Muscle layer of duodenum (tissue), 2 donors: Measurements from ENCODE around the gene SPCS3.

Experiments
- H3K27ac ChIP-seq: one replicate; pipeline ENCODE4 v1.7.0; 2013; ENCODE audit warnings: mild to moderate bottlenecking, low read length
- H3K27me3 ChIP-seq: one replicate; pipeline ENCODE4 v1.7.0; 2013; ENCODE audit warnings: low read depth, mild to moderate bottlenecking, control low read depth, low read length
- H3K36me3 ChIP-seq, 2 donors: one replicate each; pipeline ENCODE4 v1.7.0; 2013; ENCODE audit warnings: low read length in 2 of 2, control low read depth in 1 of 2, mild to moderate bottlenecking in 1 of 2; ENCODE audit not compliant: insufficient read depth in 2 of 2, control insufficient read depth in 1 of 2
- H3K4me1 ChIP-seq, 2 donors: one replicate each; pipeline ENCODE4 v1.7.0; 2013; ENCODE audit warnings: low read length in 2 of 2, mild to moderate bottlenecking in 2 of 2, control low read depth in 1 of 2, moderate library complexity in 1 of 2; ENCODE audit not compliant: insufficient read depth in 2 of 2, control insufficient read depth in 1 of 2
- H3K4me3 ChIP-seq, 2 donors: one replicate each; pipeline ENCODE4 v1.7.0; 2013; ENCODE audit warnings: low read length in 2 of 2, low read depth in 1 of 2, mild to moderate bottlenecking in 1 of 2
- H3K9me3 ChIP-seq, 2 donors: one replicate each; pipeline ENCODE4 v1.7.0; 2013; ENCODE audit warnings: low read length in 2 of 2, control low read depth in 1 of 2, mild to moderate bottlenecking in 1 of 2; ENCODE audit not compliant: control insufficient read depth in 1 of 2
- donor health status: healthy.

The SPCS3 gene

DNA sequence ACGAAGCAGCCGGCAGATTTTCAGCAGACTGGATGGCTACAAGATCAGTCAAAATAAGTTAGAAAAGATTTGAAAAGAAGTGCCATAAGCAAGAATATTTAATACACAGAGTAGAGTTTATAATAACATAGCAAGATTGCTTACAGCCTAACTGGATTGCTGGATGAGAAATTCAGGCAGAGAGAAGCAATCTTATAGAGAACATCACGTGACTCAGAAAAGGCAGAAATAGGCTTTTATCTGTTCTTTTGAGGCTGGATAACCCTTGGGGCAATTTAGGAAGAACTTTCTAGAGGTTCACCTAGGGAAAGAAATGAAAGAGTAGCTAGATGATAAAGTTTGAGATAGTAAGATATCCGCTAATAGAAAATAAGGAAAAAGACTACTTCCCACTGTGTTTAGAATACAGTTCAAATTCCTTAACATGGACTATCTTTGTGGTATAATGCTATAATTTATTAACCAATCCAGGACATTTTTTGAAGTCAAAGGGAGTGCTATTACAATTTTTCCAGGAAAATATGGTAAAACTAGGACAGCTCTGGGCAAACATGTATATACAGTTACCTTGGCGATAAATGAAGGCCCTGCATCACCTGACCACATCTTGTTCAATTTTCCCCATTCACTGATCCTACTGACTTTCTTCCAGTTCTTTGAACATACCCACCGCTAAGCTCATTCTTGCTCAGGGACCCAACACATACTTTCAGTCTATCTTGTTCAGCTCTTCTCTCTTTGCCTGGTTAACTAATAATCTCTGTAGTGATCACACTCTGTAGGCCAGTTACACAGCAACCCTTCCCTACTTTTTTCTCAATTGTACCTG lies 12.7 kb upstream of the SPCS3 start:
- Histone ChIP-seq H3K27ac (no peak overlapping the region), H3K4me1 (peaks cover 0 to 4% of the 10 kb centered on the region in 2 donors), H3K9me3 (no peaks in the 10 kb centered on the region), H3K4me3 (no peak overlapping the region), H3K27me3 (no peaks in the 10 kb centered on the region), H3K36me3 (no peaks in the 10 kb centered on the region)

DNA sequence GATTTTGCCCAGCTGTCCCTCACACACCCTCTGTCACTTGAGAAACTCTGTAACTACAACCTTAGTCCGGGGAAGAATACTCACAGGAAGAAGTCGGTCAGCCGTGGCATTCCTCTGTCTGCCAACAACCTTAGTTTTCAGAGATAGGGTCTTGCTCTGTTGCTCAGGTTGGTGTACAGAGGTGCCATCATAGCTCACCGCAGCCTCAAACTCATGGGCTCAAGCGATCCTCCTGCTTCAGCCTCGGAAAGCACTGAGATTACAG lies 12.2 kb upstream of the SPCS3 start:
- H3K27me3 ChIP-seq: no peaks in the 10 kb centered on the region
- no peak overlapping the region for H3K4me3 ChIP-seq
- no peaks in the 10 kb centered on the region for H3K36me3 ChIP-seq
- no peak overlapping the region for H3K27ac ChIP-seq
- peaks cover 0 to 3% of the 10 kb centered on the region in 2 donors for H3K4me1 ChIP-seq
- no peaks in the 10 kb centered on the region for H3K9me3 ChIP-seq

DNA sequence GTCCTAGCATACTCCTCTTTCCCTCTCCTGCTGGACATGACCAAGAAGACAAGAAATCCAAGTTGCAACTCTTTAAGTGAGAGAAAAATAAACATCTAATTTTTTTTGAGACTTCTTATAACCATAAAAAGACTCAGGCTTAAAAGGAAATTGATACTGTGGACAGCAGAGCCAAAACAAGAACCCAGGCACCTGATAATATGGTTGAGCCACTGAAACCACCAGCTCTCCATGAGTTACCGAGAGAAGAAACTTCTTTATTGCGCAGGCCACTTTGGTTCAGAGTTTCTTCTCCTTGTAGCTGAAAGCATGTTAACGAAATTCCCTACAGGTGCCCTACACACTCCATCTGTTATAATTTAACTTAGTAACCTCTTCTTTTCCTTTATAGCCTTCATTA lies 11.3 kb upstream of the SPCS3 start:
- Histone ChIP-seq H3K27ac (no peak overlapping the region), H3K36me3 (no peaks in the 10 kb centered on the region), H3K27me3 (no peaks in the 10 kb centered on the region), H3K4me1 (no peaks in the 10 kb centered on the region), H3K9me3 (no peaks in the 10 kb centered on the region), H3K4me3 (no peak overlapping the region)

DNA sequence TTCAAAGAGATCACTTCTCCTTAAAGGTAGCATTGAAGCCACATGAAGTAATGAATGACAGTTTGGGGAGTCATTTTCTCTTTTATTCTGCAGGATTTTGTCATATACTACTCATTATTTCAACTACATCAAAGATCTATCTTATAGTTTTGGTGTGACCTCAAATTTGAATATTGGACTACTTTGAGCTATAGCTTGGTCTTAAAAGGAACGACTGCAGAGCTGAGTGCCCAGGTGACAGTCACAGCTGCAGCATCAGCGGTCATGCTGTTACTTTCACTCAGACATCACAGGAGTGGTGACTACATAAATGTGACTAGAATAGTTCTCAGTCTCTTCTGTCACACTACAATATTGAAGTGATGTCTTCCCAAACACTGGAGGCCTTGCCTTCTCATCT lies 10.7 kb upstream of the SPCS3 start:
- no peaks in the 10 kb centered on the region for H3K4me1 ChIP-seq
- no peak overlapping the region for H3K4me3 ChIP-seq
- H3K9me3 ChIP-seq: no peaks in the 10 kb centered on the region
- H3K36me3 ChIP-seq: no peaks in the 10 kb centered on the region
- H3K27ac ChIP-seq: no peak overlapping the region
- H3K27me3 ChIP-seq: no peaks in the 10 kb centered on the region

DNA sequence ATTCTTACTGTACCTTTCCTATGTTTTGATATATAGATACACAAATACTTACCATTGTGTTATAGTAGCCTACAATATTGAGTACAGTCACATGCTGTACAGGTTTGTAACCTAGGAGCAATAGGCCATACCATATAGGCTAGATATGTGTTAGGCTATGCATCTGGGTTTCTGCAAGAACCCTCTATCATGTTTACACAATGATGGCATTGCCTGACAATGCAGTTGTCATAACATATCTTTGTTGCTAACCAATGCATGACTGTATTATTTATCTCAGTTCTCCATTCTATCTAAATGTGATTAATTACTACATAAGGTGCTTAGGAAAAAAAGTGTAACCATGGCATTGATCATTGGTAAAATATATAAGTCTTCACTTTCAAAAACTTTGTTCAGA lies 10.0 kb upstream of the SPCS3 start:
- no peaks in the 10 kb centered on the region for H3K27me3 ChIP-seq
- H3K36me3 ChIP-seq: no peaks in the 10 kb centered on the region
- no peak overlapping the region for H3K4me3 ChIP-seq
- no peak overlapping the region for H3K27ac ChIP-seq
- no peaks in the 10 kb centered on the region for H3K4me1 ChIP-seq
- H3K9me3 ChIP-seq: no peaks in the 10 kb centered on the region

DNA sequence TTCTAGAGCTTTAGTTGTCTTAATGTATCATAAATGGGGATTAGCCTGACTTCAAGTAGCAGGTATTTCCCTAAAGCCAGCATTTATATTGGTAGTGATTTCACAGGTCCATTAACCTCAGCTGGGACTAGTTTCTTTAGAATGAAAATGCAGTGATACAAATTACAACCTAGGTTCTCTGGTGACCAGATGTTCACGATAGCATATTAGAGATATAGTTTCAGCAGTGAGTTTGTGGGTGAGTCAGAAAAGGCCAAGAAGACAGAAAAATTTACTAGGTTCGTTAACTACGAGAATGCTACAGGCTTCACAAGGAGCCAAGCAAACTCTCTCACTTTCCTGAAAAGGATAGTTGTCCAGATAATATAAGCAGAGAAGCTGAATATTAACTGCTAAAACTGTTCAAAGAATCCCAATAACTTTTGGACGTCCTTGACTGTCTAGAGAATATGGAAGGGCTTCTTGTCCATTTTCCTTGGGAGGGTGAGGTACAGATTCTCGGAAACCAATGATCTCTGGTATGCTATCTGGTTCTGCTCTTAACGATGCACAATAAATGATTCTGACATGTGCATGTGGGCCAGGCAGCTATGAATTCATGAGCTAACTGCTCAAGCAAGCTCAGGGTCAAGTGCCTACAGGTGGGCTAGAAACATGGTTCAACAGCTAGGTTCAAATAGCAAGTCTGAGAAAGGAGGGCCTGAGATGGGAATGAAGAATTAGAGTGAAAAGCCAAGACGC lies 6.0 kb upstream of the SPCS3 start:
- no peak overlapping the region for H3K4me3 ChIP-seq
- H3K27ac ChIP-seq: no peak overlapping the region
- H3K4me1 ChIP-seq: peaks cover 0 to 1% of the 10 kb centered on the region in 2 donors
- no peaks in the 10 kb centered on the region for H3K9me3 ChIP-seq
- H3K36me3 ChIP-seq: no peaks in the 10 kb centered on the region
- H3K27me3 ChIP-seq: no peaks in the 10 kb centered on the region

DNA sequence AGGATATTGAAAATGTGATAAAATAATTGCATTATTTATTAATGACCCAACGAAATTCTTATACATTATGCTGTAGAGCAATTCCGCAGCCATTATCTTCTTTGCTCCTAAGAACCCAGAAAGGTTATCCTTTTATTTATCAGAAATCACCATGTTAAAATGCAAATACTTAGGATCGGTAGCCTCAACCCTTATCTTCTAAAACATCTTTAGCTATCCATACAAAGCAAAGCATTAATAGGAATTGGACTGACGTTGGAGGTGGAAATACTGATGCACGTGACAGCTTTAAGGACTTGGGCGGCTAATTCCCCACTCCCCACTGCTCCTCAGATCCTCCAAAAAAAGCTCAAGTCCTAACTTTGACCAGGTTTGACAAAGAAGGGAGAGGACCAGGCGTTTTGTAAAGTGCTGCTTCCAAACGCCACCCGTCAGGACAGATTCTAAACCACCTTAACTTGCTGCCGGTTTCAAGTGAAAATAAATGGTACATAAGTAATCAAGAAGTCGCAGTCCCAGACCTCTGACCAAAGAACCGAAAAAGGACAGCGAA lies 539 bp upstream of the SPCS3 start:
- H3K27ac ChIP-seq: peak overlapping the region; percentile 98
- H3K4me1 ChIP-seq: peaks cover 3 to 15% of the 10 kb centered on the region in 2 donors
- no peaks in the 10 kb centered on the region for H3K27me3 ChIP-seq
- H3K4me3 ChIP-seq: peak overlapping the region; percentile 79 to 98
- no peaks in the 10 kb centered on the region for H3K9me3 ChIP-seq
- H3K36me3 ChIP-seq: no peaks in the 10 kb centered on the region

DNA sequence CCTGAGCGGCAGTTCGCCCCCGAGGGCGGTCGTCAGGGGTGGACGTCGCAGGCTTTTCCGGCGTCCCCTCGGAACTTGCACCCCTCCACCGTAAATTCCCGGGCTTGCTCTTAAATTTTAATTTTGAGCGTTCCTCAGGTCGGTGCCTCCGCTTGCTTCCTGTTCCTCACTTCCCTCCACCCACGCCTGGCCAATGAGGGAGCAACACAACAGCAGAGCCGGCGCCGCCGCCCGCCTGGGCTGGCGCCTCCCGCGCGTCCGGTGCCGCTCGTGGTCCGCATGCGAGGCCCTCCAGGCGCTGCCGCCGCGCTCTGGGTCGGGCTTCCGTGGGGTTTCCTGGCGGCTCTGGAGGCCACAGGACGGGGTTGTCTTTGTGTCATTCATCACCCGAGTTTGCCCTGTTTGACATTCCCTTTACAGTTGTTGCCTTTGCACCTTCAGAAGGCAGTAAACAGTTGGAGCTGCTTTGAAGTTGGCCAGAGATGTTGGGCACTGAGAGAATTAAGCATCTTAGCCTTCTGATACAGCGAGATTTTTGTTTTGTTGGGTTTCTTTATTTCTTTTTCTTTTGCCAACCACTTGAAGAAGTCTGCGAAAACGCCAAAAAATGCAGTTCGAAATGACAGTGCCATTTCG lies 692 bp downstream of the SPCS3 start:
- H3K4me3 ChIP-seq: peak overlapping the region; percentile 79 to 98
- no peaks in the 10 kb centered on the region for H3K9me3 ChIP-seq
- H3K36me3 ChIP-seq: no peaks in the 10 kb centered on the region
- peak overlapping the region; percentile 96 for H3K27ac ChIP-seq
- peaks cover 3 to 21% of the 10 kb centered on the region in 2 donors for H3K4me1 ChIP-seq
- H3K27me3 ChIP-seq: no peaks in the 10 kb centered on the region

DNA sequence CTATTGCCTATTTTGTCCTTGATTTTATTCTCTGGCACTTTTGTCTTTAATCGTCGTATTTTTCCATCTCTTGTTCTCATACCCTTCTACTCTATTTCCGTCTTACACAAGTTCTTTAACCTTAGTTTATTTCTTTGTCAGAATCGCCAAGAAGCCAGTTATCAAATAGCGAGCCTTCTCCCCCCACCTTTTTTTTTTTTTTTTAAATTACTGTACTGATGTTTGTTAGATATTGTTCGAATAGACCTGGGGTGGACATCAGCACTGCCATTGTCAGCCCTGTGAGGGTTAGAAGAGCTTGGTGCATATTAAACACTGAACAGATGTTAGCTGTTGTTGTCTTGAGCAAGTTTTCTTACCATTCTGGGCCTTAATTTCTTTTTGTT lies 1.2 kb downstream of the SPCS3 start:
- H3K4me1 ChIP-seq: peaks cover 3 to 21% of the 10 kb centered on the region in 2 donors
- H3K27ac ChIP-seq: peak overlapping the region; percentile 96
- no peaks in the 10 kb centered on the region for H3K36me3 ChIP-seq
- H3K4me3 ChIP-seq: peak overlapping the region; percentile 79 to 98
- no peaks in the 10 kb centered on the region for H3K9me3 ChIP-seq
- no peaks in the 10 kb centered on the region for H3K27me3 ChIP-seq

DNA sequence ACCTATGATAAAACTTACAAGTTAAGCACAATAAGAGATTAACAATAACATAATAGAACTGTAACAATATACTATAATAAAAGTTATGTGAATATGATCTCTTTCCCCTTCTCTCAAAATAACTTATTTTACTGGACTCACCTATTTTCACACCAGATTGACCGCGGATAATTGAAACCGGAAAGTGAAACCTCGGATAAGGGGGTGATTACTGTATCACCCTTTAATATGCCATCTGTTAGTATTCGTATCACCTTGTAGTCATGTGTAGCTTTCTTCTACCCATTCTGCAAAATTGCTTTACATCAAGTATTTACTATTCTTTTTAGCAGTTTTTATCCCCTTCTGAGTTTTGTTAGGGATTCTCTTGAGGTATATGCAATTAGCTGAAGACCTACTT lies 1.8 kb downstream of the SPCS3 start:
- no peaks in the 10 kb centered on the region for H3K27me3 ChIP-seq
- no peaks in the 10 kb centered on the region for H3K36me3 ChIP-seq
- H3K9me3 ChIP-seq: no peaks in the 10 kb centered on the region
- H3K4me3 ChIP-seq: peak overlapping the region; percentile 79 to 98
- peaks cover 3 to 21% of the 10 kb centered on the region in 2 donors for H3K4me1 ChIP-seq
- peak overlapping the region; percentile 96 for H3K27ac ChIP-seq

DNA sequence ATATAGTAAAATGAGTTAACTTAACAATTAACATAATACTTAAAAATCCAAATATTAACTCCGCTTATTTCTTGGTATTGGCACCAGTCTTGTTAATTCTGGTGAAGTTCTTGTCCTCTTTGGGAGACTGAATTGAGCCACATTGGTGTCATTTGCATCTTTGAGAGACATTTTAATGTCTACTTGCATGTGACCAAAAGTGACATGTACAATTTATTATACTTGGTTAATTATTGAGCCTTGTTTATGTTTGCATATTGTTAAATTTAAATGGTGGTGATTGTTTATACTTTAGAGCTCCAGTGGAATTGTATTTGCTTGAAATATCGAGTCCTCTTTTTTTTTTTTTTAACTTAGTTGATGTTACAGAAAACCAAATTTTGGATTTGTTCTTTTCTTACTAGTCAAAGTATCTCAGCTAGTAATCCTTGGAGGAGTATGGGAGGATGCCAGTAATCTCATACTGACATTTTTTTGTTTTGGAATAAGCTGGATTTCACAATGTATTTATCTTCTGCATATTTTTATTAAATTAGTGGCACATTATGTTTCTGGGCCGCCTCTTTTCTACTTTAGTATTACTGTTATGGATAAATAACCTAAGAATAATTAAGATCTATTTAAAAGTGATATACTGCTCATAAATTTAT lies 3.9 kb downstream of the SPCS3 start:
- Histone ChIP-seq H3K36me3 (peaks cover 8 to 14% of the 10 kb centered on the region in 2 donors), H3K4me1 (peaks cover 3 to 21% of the 10 kb centered on the region in 2 donors), H3K27ac (no peak overlapping the region), H3K27me3 (no peaks in the 10 kb centered on the region), H3K9me3 (no peaks in the 10 kb centered on the region), H3K4me3 (no peak overlapping the region)
